Medulla oblongata (tissue), 1 donor: ENCODE results near the gene PDZD4.

Source experiments
- DNase-seq: peaks from one replicate; pipeline ENCODE4 v3.0.0-alpha.2; 2015; ENCODE audit errors: extremely low spot score

Gene PDZD4

GRCh38 chrX:153783378-153784013 lies 46.8 kb downstream of the PDZD4 start:
- DNase-seq: no peak

GRCh38 chrX:153782871-153783270 lies 47.5 kb downstream of the PDZD4 start:
- DNase-seq: no peak

GRCh38 chrX:153782313-153782712 lies 48.0 kb downstream of the PDZD4 start:
- no peak for DNase-seq

- no peak for DNase-seq
Observed at GRCh38 chrX:153781428-153782047, 48.8 kb downstream of the PDZD4 start.

GRCh38 chrX:153780678-153781427 lies 49.5 kb downstream of the PDZD4 start, which contains the start of gene SRPK3:
Gene SRPK3 (plus strand): TSS chrX:153781041. CDS start chrX:153781087, 46 bp downstream.
- DNase-seq: no peak

GRCh38 chrX:153779891-153780677 lies 50.3 kb downstream of the PDZD4 start:
- DNase-seq: no peak

- DNase-seq: no peak
Observed at GRCh38 chrX:153778684-153779101, 51.7 kb downstream of the PDZD4 start.

GRCh38 chrX:153778181-153778580 lies 52.2 kb downstream of the PDZD4 start:
- no peak for DNase-seq

GRCh38 chrX:153777261-153778090 lies 52.9 kb downstream of the PDZD4 start:
- no peak for DNase-seq

- no peak for DNase-seq
Observed at GRCh38 chrX:153776611-153777045, 53.7 kb downstream of the PDZD4 start.

GRCh38 chrX:153776120-153776599 lies 54.2 kb downstream of the PDZD4 start:
- DNase-seq: no peak

GRCh38 chrX:153775293-153776119 lies 54.8 kb downstream of the PDZD4 start:
- no peak for DNase-seq

- DNase-seq: no peak
Observed at GRCh38 chrX:153774576-153775292, 55.6 kb downstream of the PDZD4 start.

- DNase-seq: no peak
Observed at GRCh38 chrX:153773741-153774575, 56.4 kb downstream of the PDZD4 start.

- no peak for DNase-seq
Observed at GRCh38 chrX:153773218-153773611, 57.1 kb downstream of the PDZD4 start.

GRCh38 chrX:153772316-153773217 lies 57.8 kb downstream of the PDZD4 start:
- DNase-seq: no peak
